ENCODE measurements around the gene DUSP22. TPM values are rescaled to one million over a fixed set of nuclear protein-coding genes. Genes with fewer than 3 reads are reported as not detected.

DUSP22 gene
- polyA plus RNA-seq, 1 of the 3 experiments (the other 2 are of a cell fraction): 6.8 TPM

DNA sequence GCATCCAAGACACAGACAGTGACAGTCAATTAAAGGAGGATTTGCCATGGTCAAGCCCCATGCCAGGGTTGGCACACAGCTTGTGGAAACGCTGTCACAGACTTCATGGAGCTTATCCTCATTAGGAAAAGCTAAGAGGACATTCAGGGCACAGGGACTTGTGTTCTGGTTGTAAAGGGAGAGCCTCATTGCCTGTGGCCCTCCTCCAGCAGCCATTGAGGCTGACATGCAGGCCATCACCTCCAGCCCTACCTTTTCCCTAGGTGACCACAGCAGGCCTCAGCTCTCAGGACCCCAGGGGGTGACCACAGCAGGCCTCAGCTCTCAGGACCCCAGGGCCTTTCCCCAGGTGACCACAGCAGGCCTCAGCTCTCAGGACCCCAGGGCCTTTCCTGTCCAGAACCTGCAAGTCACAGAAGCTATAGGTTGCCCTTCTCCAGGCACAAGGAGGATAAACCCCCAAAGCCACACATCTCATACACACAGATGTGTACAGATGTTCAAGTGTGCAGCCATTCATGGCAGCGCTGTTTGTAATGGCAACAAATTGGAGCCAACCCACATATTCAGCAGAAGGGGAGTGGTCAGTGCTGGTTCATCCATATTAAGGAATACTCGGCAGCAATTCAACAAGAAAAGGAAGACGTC, 26.1 kb downstream of the DUSP22 start:
- H3K36me3 ChIP-seq (replicated peaks in 1 of 2; ENCODE audit: control insufficient read depth in 1 of 2, insufficient read depth in 2 of 2, low read length in 1 of 2): no peaks in the 10 kb centered on the region
- H3K79me2 ChIP-seq (ENCODE audit: insufficient read depth): no peaks in the 10 kb centered on the region
- 52% methylated on average over 4 of the region's 4 CpGs for WGBS (ENCODE audit: low lambda C conversion rate)
- TF ChIP-seq, protein P1, sequence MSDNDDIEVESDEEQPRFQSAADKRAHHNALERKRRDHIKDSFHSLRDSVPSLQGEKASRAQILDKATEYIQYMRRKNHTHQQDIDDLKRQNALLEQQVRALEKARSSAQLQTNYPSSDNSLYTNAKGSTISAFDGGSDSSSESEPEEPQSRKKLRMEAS (IDR thresholded peaks at IDR 0.05; ENCODE audit: low read depth): no peak
- TF ChIP-seq RXRA (IDR thresholded peaks at IDR 0.05; ENCODE audit: borderline replicate concordance, low read depth) (no peak), FOSL2 (IDR thresholded peaks at IDR 0.05; ENCODE audit: borderline replicate concordance, low read depth) (no peak), CHD2 (IDR thresholded peaks at IDR 0.05; ENCODE audit: low read length, partially characterized antibody) (no peak), TAF1 (IDR thresholded peaks at IDR 0.05; ENCODE audit: borderline replicate concordance, low read depth, low read length) (no peak), GATA2 (CRISPR knock-in tag; IDR thresholded peaks at IDR 0.05) (no peak), SMC3 (IDR thresholded peaks at IDR 0.05; ENCODE audit: low read depth, low read length) (no peak), YY1 (IDR thresholded peaks at IDR 0.05; ENCODE audit: low read depth) (no peak), EP300 (IDR thresholded peaks at IDR 0.05; ENCODE audit: borderline replicate concordance in 1 of 2, low read depth in 1 of 2, low read length in 1 of 2) (no peak), JUND (IDR thresholded peaks at IDR 0.05) (no peak), NFIC (IDR thresholded peaks at IDR 0.05; ENCODE audit: borderline replicate concordance) (no peak), EZH2phosphoT487 (IDR thresholded peaks at IDR 0.05; ENCODE audit: borderline replicate concordance, low read depth) (no peak), ELF1 (IDR thresholded peaks at IDR 0.05) (no peak), MXI1 (IDR thresholded peaks at IDR 0.05; ENCODE audit: low read depth, low read length) (no peak), RAD21 (IDR thresholded peaks at IDR 0.05; ENCODE audit: low read length) (no peak)
- TF ChIP-seq, protein P2, sequence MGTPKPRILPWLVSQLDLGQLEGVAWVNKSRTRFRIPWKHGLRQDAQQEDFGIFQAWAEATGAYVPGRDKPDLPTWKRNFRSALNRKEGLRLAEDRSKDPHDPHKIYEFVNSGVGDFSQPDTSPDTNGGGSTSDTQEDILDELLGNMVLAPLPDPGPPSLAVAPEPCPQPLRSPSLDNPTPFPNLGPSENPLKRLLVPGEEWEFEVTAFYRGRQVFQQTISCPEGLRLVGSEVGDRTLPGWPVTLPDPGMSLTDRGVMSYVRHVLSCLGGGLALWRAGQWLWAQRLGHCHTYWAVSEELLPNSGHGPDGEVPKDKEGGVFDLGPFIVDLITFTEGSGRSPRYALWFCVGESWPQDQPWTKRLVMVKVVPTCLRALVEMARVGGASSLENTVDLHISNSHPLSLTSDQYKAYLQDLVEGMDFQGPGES (IDR thresholded peaks at IDR 0.05; ENCODE audit: low read depth, low read length): no peak
- TF ChIP-seq, protein P3, sequence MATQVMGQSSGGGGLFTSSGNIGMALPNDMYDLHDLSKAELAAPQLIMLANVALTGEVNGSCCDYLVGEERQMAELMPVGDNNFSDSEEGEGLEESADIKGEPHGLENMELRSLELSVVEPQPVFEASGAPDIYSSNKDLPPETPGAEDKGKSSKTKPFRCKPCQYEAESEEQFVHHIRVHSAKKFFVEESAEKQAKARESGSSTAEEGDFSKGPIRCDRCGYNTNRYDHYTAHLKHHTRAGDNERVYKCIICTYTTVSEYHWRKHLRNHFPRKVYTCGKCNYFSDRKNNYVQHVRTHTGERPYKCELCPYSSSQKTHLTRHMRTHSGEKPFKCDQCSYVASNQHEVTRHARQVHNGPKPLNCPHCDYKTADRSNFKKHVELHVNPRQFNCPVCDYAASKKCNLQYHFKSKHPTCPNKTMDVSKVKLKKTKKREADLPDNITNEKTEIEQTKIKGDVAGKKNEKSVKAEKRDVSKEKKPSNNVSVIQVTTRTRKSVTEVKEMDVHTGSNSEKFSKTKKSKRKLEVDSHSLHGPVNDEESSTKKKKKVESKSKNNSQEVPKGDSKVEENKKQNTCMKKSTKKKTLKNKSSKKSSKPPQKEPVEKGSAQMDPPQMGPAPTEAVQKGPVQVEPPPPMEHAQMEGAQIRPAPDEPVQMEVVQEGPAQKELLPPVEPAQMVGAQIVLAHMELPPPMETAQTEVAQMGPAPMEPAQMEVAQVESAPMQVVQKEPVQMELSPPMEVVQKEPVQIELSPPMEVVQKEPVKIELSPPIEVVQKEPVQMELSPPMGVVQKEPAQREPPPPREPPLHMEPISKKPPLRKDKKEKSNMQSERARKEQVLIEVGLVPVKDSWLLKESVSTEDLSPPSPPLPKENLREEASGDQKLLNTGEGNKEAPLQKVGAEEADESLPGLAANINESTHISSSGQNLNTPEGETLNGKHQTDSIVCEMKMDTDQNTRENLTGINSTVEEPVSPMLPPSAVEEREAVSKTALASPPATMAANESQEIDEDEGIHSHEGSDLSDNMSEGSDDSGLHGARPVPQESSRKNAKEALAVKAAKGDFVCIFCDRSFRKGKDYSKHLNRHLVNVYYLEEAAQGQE (IDR thresholded peaks at IDR 0.05; ENCODE audit: low read depth, low read length): no peak
- no peak overlapping the region for H3K27ac ChIP-seq (ENCODE audit: low read depth in 2 of 2, low read length in 1 of 2)
- H3K9me2 ChIP-seq: no peaks in the 10 kb centered on the region
- CTCF ChIA-PET: interaction anchor here (1.2 kb wide), 1 partner anchor 11 kb away, joined by 3 read pairs; no protein-coding TSS in a partner anchor
- H3K9me3 ChIP-seq: no peaks in the 10 kb centered on the region
- no peaks in the 10 kb centered on the region for H4K20me1 ChIP-seq (ENCODE audit: insufficient read depth)
- POLR2A ChIA-PET: no interaction called here
- H3K4me2 ChIP-seq: no peak overlapping the region
- no peak overlapping the region for H2AFZ ChIP-seq (ENCODE audit: low read depth)
- H3K4me3 ChIP-seq (ENCODE audit: low read depth in 2 of 2, low read length in 1 of 2): no peak overlapping the region
- H3F3A ChIP-seq (replicated peaks; ENCODE audit: insufficient read depth): no peaks in the 10 kb centered on the region
- DNase-seq: no peak
- H3K9ac ChIP-seq: no peak overlapping the region
- H3K4me1 ChIP-seq (ENCODE audit: control insufficient read depth in 1 of 2, insufficient read depth in 2 of 2, low read depth in 1 of 2, low read length in 1 of 2): no peaks in the 10 kb centered on the region
- H3K27me3 ChIP-seq (ENCODE audit: insufficient read depth): peaks cover 14% of the 10 kb centered on the region; the same call in 1 of the 2 replicates
